ENCODE data around the gene MRTFA. TPM values are rescaled to one million over a fixed set of nuclear protein-coding genes. Genes with fewer than 3 reads are reported as not detected.

Gene MRTFA
- total RNA-seq, 1 donor from 2014 or later = 11.3 TPM

DNA sequence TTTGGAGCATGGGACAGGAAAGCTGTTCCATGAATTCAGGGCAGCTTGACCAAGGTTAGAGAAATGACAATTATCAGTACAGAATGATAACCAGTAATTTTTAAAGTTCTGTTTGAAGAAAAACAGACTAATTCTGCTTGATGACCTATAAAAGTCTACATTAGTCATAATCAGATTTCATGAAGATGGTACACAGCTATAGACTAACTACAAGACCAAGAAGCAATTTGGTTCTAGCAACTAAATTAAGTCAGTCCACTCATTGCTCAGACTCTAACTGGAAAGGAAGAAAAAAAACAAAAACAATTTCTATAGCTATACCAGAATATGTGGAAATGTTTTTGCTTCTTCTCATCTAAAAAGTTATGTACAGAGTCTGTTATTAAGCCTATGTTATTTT lies 24.9 kb downstream of the MRTFA start:
- Histone ChIP-seq H3K9ac (no peak overlapping the region), H3K27me3 (no peaks in the 10 kb centered on the region), H3F3A (ENCODE audit: low read depth) (peaks cover under 1% of the 10 kb centered on the region), H3K9me3 (ENCODE audit: low read depth) (no peaks in the 10 kb centered on the region), H3K36me3 (no peaks in the 10 kb centered on the region), H4K20me1 (ENCODE audit: low read depth) (peaks cover 44% of the 10 kb centered on the region), H3K4me2 (no peak overlapping the region), H3K4me1 (peaks cover under 1% of the 10 kb centered on the region), H3K4me3 (no peak overlapping the region), H3K79me2 (ENCODE audit: low read depth) (peaks cover 96% of the 10 kb centered on the region), H2AFZ (replicated peaks) (no peak overlapping the region), H3K27ac (no peak overlapping the region)
- TF ChIP-seq EZH2 (IDR thresholded peaks at IDR 0.05) (no peak), EZH2phosphoT487 (IDR thresholded peaks at IDR 0.05) (no peak)
- TF ChIP-seq, protein P1, sequence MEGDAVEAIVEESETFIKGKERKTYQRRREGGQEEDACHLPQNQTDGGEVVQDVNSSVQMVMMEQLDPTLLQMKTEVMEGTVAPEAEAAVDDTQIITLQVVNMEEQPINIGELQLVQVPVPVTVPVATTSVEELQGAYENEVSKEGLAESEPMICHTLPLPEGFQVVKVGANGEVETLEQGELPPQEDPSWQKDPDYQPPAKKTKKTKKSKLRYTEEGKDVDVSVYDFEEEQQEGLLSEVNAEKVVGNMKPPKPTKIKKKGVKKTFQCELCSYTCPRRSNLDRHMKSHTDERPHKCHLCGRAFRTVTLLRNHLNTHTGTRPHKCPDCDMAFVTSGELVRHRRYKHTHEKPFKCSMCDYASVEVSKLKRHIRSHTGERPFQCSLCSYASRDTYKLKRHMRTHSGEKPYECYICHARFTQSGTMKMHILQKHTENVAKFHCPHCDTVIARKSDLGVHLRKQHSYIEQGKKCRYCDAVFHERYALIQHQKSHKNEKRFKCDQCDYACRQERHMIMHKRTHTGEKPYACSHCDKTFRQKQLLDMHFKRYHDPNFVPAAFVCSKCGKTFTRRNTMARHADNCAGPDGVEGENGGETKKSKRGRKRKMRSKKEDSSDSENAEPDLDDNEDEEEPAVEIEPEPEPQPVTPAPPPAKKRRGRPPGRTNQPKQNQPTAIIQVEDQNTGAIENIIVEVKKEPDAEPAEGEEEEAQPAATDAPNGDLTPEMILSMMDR (IDR thresholded peaks at IDR 0.05) = no peak
- peaks cover 13% of the 10 kb centered on the region for H3K4me1 Mint-ChIP-seq
- no peak overlapping the region for H3K4me3 Mint-ChIP-seq
- peaks cover 7% of the 10 kb centered on the region for H3K36me3 Mint-ChIP-seq
- peaks cover 4% of the 10 kb centered on the region for H3K9me3 Mint-ChIP-seq
- no peak overlapping the region for H3K27ac Mint-ChIP-seq
- no peaks in the 10 kb centered on the region for H3K27me3 Mint-ChIP-seq (ENCODE audit: insufficient read depth, low read depth)
- no peak for DNase-seq (ENCODE audit: low spot score)

DNA sequence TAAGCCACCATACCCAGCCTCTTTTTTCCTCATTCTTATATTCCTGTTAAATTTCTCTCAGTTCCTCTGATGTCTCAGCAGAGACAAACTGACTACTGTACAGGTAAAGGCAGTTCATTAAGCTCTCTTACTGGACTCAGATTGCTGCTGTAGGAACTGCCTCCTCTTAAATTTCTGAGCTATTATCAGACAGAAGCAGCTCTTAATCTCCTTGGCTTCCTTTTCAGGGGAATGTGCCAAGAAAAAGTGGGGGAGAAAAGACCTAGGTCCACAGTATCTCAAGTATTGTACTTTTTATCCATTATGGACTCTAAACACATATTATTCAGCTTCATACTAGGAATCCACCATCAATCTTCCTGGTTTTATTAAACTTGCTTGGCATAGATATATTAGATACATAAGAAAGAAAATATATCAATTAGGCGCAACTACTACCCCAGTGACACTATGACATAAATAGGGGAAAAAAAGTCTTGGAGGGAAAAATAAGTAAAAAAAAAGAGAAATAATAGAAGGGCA lies 26.1 kb downstream of the MRTFA start:
- Mint-ChIP-seq H3K4me3 (no peak overlapping the region), H3K27ac (no peak overlapping the region), H3K4me1 (peaks cover 14% of the 10 kb centered on the region), H3K9me3 (no peaks in the 10 kb centered on the region), H3K27me3 (ENCODE audit: insufficient read depth, low read depth) (no peaks in the 10 kb centered on the region), H3K36me3 (peaks cover 3% of the 10 kb centered on the region)
- H4K20me1 ChIP-seq (ENCODE audit: low read depth) = peaks cover 48% of the 10 kb centered on the region
- TF ChIP-seq, protein P1 (IDR thresholded peaks at IDR 0.05) = no peak
- TF ChIP-seq EZH2phosphoT487 (IDR thresholded peaks at IDR 0.05) (no peak), EZH2 (IDR thresholded peaks at IDR 0.05) (no peak)
- no peak overlapping the region for H3K27ac ChIP-seq
- H3K4me2 ChIP-seq = no peak overlapping the region
- no peak for DNase-seq (ENCODE audit: low spot score)
- no peak overlapping the region for H2AFZ ChIP-seq (replicated peaks)
- H3K36me3 ChIP-seq = no peaks in the 10 kb centered on the region
- H3K9ac ChIP-seq = no peak overlapping the region
- H3K4me1 ChIP-seq = peaks cover 7% of the 10 kb centered on the region
- no peak overlapping the region for H3K4me3 ChIP-seq
- peaks cover 95% of the 10 kb centered on the region for H3K79me2 ChIP-seq (ENCODE audit: low read depth)
- no peaks in the 10 kb centered on the region for H3K9me3 ChIP-seq (ENCODE audit: low read depth)
- no peaks in the 10 kb centered on the region for H3F3A ChIP-seq (ENCODE audit: low read depth)
- H3K27me3 ChIP-seq = no peaks in the 10 kb centered on the region

DNA sequence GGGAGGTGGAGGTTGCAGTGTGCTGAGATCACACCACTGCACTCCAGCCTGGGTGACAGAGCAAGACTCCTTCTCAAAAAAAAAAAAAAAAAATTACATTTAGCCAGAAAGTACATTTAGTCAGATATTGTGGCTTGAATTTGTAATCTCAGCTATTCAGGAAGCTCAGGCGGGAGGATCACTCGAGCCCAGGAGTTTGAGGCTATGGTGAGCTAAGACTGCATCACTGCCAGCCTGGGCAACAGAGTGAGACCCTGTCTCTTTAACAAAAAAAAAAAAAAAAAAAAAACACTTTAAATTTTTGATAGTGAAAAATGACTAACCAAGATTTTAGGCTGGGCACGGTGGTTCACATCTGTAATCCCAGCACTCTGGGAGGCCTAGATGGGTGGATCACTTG lies 27.3 kb downstream of the MRTFA start:
- H3K4me3 ChIP-seq = no peak overlapping the region
- no peaks in the 10 kb centered on the region for H3K36me3 ChIP-seq
- H3K36me3 Mint-ChIP-seq = peaks cover 2% of the 10 kb centered on the region
- H3K9me3 Mint-ChIP-seq = no peaks in the 10 kb centered on the region
- peaks cover 48% of the 10 kb centered on the region for H4K20me1 ChIP-seq (ENCODE audit: low read depth)
- H3K4me3 Mint-ChIP-seq = no peak overlapping the region
- H3K27me3 Mint-ChIP-seq (ENCODE audit: insufficient read depth, low read depth) = no peaks in the 10 kb centered on the region
- H3K4me1 ChIP-seq = peaks cover 7% of the 10 kb centered on the region
- H3K27ac Mint-ChIP-seq = no peak overlapping the region
- no peak for DNase-seq (ENCODE audit: low spot score)
- peaks cover 95% of the 10 kb centered on the region for H3K79me2 ChIP-seq (ENCODE audit: low read depth)
- H3K27ac ChIP-seq = no peak overlapping the region
- H3K4me1 Mint-ChIP-seq = peaks cover 14% of the 10 kb centered on the region
- H3K9ac ChIP-seq = no peak overlapping the region
- H3K27me3 ChIP-seq = no peaks in the 10 kb centered on the region
- no peaks in the 10 kb centered on the region for H3F3A ChIP-seq (ENCODE audit: low read depth)
- TF ChIP-seq, protein P1 (IDR thresholded peaks at IDR 0.05) = no peak
- no peak for TF ChIP-seq EZH2 (IDR thresholded peaks at IDR 0.05)
- TF ChIP-seq EZH2phosphoT487 (IDR thresholded peaks at IDR 0.05) = no peak
- no peak overlapping the region for H3K4me2 ChIP-seq
- H3K9me3 ChIP-seq (ENCODE audit: low read depth) = no peaks in the 10 kb centered on the region
- H2AFZ ChIP-seq (replicated peaks) = no peak overlapping the region
